ENCODE results near the gene TRIM46. TPM values are rescaled to one million over a fixed set of nuclear protein-coding genes. Genes with fewer than 3 reads are reported as not detected.

Gene TRIM46
- total and polyA plus RNA-seq, 9 of the 15 experiments (the other 6 are each of a cell fraction or from before 2014, with no cell fraction given): 0.05 to 0.60 (median 0.16) TPM; not detected in 3

DNA sequence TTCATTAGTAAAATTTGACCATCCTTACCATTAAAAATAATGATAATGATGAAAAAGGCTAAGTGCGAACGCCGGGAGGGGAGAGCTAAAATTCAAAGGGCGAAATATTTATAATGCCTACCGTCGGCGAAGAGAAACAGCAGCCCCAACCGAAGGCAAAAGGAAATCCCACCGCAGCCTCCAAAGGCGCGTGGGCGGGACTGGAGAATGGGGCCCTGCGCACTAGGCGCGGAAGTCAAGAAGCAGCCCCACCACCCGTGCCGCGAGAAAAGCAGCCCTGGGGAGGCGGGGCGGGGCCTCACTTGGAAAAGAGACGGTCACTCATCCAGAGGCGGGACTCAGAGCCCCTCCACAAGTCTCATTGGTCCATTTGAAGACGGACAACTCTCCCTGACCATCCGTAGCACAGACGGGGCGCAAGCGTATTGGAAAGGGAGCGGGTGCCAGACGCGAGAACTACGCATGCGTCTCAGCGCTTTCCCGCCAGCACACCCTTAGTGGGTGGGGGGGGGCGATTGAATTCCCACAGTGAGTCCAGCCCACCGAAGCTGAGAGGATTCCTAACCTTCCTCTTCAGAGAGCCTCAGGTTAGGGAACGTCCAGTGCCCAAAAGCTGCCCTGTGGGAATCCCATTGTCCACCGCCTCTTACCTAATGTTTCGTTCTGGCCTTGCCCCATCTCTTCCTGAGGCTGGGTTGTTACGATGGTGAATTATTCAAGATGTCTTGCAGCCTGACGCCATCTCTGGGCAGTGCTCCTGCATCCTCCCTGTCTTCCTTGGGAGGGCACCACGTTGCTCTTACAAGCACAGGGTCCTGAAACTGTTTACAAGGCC is 53.8 kb downstream of the TRIM46 start (continued):
- TF ChIP-seq, protein P1, sequence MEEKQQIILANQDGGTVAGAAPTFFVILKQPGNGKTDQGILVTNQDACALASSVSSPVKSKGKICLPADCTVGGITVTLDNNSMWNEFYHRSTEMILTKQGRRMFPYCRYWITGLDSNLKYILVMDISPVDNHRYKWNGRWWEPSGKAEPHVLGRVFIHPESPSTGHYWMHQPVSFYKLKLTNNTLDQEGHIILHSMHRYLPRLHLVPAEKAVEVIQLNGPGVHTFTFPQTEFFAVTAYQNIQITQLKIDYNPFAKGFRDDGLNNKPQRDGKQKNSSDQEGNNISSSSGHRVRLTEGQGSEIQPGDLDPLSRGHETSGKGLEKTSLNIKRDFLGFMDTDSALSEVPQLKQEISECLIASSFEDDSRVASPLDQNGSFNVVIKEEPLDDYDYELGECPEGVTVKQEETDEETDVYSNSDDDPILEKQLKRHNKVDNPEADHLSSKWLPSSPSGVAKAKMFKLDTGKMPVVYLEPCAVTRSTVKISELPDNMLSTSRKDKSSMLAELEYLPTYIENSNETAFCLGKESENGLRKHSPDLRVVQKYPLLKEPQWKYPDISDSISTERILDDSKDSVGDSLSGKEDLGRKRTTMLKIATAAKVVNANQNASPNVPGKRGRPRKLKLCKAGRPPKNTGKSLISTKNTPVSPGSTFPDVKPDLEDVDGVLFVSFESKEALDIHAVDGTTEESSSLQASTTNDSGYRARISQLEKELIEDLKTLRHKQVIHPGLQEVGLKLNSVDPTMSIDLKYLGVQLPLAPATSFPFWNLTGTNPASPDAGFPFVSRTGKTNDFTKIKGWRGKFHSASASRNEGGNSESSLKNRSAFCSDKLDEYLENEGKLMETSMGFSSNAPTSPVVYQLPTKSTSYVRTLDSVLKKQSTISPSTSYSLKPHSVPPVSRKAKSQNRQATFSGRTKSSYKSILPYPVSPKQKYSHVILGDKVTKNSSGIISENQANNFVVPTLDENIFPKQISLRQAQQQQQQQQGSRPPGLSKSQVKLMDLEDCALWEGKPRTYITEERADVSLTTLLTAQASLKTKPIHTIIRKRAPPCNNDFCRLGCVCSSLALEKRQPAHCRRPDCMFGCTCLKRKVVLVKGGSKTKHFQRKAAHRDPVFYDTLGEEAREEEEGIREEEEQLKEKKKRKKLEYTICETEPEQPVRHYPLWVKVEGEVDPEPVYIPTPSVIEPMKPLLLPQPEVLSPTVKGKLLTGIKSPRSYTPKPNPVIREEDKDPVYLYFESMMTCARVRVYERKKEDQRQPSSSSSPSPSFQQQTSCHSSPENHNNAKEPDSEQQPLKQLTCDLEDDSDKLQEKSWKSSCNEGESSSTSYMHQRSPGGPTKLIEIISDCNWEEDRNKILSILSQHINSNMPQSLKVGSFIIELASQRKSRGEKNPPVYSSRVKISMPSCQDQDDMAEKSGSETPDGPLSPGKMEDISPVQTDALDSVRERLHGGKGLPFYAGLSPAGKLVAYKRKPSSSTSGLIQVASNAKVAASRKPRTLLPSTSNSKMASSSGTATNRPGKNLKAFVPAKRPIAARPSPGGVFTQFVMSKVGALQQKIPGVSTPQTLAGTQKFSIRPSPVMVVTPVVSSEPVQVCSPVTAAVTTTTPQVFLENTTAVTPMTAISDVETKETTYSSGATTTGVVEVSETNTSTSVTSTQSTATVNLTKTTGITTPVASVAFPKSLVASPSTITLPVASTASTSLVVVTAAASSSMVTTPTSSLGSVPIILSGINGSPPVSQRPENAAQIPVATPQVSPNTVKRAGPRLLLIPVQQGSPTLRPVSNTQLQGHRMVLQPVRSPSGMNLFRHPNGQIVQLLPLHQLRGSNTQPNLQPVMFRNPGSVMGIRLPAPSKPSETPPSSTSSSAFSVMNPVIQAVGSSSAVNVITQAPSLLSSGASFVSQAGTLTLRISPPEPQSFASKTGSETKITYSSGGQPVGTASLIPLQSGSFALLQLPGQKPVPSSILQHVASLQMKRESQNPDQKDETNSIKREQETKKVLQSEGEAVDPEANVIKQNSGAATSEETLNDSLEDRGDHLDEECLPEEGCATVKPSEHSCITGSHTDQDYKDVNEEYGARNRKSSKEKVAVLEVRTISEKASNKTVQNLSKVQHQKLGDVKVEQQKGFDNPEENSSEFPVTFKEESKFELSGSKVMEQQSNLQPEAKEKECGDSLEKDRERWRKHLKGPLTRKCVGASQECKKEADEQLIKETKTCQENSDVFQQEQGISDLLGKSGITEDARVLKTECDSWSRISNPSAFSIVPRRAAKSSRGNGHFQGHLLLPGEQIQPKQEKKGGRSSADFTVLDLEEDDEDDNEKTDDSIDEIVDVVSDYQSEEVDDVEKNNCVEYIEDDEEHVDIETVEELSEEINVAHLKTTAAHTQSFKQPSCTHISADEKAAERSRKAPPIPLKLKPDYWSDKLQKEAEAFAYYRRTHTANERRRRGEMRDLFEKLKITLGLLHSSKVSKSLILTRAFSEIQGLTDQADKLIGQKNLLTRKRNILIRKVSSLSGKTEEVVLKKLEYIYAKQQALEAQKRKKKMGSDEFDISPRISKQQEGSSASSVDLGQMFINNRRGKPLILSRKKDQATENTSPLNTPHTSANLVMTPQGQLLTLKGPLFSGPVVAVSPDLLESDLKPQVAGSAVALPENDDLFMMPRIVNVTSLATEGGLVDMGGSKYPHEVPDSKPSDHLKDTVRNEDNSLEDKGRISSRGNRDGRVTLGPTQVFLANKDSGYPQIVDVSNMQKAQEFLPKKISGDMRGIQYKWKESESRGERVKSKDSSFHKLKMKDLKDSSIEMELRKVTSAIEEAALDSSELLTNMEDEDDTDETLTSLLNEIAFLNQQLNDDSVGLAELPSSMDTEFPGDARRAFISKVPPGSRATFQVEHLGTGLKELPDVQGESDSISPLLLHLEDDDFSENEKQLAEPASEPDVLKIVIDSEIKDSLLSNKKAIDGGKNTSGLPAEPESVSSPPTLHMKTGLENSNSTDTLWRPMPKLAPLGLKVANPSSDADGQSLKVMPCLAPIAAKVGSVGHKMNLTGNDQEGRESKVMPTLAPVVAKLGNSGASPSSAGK (IDR thresholded peaks at IDR 0.05): peak; percentile 37
- TF ChIP-seq ZNF583 (CRISPR knock-in tag; IDR thresholded peaks at IDR 0.05): no peak
- TF ChIP-seq YBX1 (IDR thresholded peaks at IDR 0.05): no peak
- TF ChIP-seq, protein P2, sequence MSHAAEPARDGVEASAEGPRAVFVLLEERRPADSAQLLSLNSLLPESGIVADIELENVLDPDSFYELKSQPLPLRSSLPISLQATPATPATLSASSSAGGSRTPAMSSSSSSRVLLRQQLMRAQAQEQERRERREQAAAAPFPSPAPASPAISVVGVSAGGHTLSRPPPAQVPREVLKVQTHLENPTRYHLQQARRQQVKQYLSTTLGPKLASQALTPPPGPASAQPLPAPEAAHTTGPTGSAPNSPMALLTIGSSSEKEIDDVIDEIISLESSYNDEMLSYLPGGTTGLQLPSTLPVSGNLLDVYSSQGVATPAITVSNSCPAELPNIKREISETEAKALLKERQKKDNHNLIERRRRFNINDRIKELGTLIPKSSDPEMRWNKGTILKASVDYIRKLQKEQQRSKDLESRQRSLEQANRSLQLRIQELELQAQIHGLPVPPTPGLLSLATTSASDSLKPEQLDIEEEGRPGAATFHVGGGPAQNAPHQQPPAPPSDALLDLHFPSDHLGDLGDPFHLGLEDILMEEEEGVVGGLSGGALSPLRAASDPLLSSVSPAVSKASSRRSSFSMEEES (CRISPR knock-in tag; IDR thresholded peaks at IDR 0.05): peak; percentile 18; the same call in 1 of the 2 replicates
- TF ChIP-seq GTF2F1 (IDR thresholded peaks at IDR 0.05; ENCODE audit: low read depth, low read length): peak; percentile 70; the same call in 1 of the 2 replicates
- TF ChIP-seq FOXK2 (conservative IDR thresholded peaks at IDR 0.05 in 1 of 2, IDR thresholded peaks at IDR 0.05 in 1 of 2; ENCODE audit: low read depth in 2 of 2): peak; percentile 6 to 16; a peak in 1 of 4 replicates
- TF ChIP-seq ZKSCAN1 (IDR thresholded peaks at IDR 0.05; ENCODE audit: low read depth, low read length): no peak; the same call in 1 of the 2 replicates
- peak; percentile 67 for TF ChIP-seq SPI1 (IDR thresholded peaks at IDR 0.05; ENCODE audit: borderline replicate concordance, low read depth, low read length)
- TF ChIP-seq RBFOX2 (IDR thresholded peaks at IDR 0.05; ENCODE audit: low read depth, low read length): peak; percentile 92
- no peak; the same call in 1 of the 2 replicates for TF ChIP-seq TOE1 (IDR thresholded peaks at IDR 0.05; ENCODE audit: borderline replicate concordance)
- no peak for TF ChIP-seq TOE1 (CRISPR knock-in tag; IDR thresholded peaks at IDR 0.05; ENCODE audit: borderline replicate concordance, low read depth)
- 0 out of 2 replicates have a peak, but pooled peaks have one; percentile 28 for TF ChIP-seq ZNF561 (CRISPR knock-in tag; conservative IDR thresholded peaks at IDR 0.05)
